GM23248 (cell line): Measurements from ENCODE around the gene APOL3.

Experiments used
- EZH2 ChIP-seq: fragments of 200-600 bp; sonication (generic); IDR thresholded peaks from 2 replicates; pipeline ENCODE4 v1.6.1; 2018; ENCODE audit warnings: antibody characterized with exemption, mild to moderate bottlenecking; ENCODE audit not compliant: insufficient read depth, poor library complexity, severe bottlenecking
- EZH2phosphoT487 ChIP-seq: fragments of 200-600 bp; sonication (generic); IDR thresholded peaks from 2 replicates; pipeline ENCODE4 v1.6.1; 2018; ENCODE audit warnings: antibody characterized with exemption, moderate library complexity, mild to moderate bottlenecking, low read depth; ENCODE audit not compliant: insufficient read depth

GRCh38 chr22:36204001-36204631 lies 43.6 kb upstream of the APOL3 start:
- no peak for TF ChIP-seq EZH2
- no peak for TF ChIP-seq EZH2phosphoT487
